Measurements from ENCODE around the gene CACNA2D4.

DNA sequence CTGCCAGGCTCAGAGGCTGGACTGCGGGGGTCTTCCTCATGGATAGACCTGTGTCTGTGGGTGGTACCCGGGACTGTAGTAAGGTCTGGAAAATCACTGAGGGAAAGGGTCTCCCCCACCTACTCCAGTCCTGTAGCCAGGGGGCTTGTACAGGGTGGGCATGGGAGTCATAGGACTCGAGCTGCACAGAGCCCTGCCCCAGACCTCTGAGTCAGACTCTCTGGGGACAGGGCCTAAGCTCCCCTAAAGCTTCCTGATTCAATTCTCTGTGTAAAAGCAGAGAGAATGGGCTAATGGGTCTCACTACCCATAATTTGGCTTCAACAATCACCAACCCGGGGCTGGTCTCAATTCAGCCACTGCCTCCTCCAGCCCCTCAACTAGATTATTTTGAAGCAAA is 71.0 kb downstream of the CACNA2D4 start:
- TF ChIP-seq CTCF (conservative IDR thresholded peaks at IDR 0.05 in 1 of 2, IDR thresholded peaks at IDR 0.05 in 1 of 2; ENCODE audit: low read depth in 1 of 2, low read length in 2 of 2) (no peak), EZH2 (IDR thresholded peaks at IDR 0.05; ENCODE audit: low read length, missing control alignments) (no peak)
